ENCODE results near the gene SLC38A3.

DNA sequence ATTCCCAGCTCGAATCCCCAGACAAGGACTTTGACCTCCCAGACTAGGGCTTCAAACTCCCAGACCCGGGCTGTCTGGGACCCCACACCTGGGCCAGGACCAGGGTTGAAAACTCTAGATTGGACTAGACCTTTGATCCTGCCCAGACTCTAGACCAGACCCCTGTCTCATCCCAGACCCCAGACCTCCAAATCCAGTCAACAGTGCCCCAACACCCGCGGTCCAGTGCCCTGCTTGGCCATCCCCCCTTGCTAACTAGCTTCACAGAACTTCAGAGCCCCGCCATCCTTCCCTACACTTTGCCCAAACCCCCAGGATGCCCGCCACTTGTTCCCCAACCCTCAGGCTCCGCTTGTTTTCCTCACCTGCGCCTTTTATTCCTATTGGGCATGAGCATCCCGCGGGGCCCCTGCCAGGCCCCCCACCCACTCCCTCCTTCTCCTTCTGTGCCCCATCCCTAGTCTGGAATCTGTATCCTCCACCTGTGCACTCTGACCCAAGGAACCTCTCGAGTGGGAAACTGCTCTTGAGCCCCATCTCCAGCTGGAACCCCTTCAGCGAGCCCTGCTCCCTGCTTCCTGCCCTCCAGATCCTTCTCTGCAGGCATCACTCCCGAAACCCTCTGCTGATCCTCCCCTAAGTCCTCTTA is 31.5 kb downstream of the SLC38A3 start:
- TF ChIP-seq, protein P1, sequence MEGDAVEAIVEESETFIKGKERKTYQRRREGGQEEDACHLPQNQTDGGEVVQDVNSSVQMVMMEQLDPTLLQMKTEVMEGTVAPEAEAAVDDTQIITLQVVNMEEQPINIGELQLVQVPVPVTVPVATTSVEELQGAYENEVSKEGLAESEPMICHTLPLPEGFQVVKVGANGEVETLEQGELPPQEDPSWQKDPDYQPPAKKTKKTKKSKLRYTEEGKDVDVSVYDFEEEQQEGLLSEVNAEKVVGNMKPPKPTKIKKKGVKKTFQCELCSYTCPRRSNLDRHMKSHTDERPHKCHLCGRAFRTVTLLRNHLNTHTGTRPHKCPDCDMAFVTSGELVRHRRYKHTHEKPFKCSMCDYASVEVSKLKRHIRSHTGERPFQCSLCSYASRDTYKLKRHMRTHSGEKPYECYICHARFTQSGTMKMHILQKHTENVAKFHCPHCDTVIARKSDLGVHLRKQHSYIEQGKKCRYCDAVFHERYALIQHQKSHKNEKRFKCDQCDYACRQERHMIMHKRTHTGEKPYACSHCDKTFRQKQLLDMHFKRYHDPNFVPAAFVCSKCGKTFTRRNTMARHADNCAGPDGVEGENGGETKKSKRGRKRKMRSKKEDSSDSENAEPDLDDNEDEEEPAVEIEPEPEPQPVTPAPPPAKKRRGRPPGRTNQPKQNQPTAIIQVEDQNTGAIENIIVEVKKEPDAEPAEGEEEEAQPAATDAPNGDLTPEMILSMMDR (IDR thresholded peaks at IDR 0.05), result no peak
- TF ChIP-seq POLR2A (IDR thresholded peaks at IDR 0.05), result no peak

Data from esophagus squamous epithelium (tissue), 4 donors.